CD4-positive, alpha-beta T cell treated with Interleukin-15 for 1 hour (primary cell): Measurements from ENCODE around the gene DIDO1.
"Not testable (repeated sequence)": the region's sequence is repeated elsewhere in the genome, so short reads cannot be mapped to it uniquely, and the experiment has no call there.

ENCODE experiments used
- DNase-seq: peaks from one replicate; pipeline ENCODE4 v3.0.0-alpha.2; 2020

Gene DIDO1

DNA sequence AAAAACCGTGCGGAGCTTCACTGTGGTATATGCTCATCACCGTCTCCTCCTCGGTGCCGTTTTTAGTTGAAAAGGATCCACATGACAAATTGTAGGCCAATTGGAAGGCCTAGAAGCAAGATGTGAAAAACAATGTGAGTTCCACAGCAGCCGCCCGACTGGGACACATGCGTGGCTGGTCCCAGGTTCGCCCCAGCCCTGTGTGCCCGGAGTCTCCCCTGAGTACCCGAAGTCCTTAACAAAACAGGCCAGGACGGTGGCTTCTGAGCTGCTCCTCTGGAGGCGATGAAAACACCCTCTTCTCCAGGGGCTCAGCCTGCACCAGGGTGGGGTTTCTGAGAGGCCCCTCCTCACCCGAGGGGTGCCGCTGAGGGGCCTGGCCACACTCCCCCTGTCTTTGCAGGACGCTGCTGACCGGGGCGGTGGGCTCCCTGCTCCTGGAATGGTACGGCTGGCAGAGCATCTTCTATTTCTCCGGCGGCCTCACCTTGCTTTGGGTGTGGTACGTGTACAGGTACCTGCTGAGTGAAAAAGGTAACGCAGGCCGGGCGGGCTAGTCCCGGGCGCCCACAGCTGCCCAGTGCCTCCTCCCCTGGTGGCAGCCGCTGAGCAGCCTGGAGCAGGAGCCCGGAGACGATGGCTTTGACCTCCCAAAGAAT lies 36.0 kb upstream of the DIDO1 start:
- no peak for DNase-seq

DNA sequence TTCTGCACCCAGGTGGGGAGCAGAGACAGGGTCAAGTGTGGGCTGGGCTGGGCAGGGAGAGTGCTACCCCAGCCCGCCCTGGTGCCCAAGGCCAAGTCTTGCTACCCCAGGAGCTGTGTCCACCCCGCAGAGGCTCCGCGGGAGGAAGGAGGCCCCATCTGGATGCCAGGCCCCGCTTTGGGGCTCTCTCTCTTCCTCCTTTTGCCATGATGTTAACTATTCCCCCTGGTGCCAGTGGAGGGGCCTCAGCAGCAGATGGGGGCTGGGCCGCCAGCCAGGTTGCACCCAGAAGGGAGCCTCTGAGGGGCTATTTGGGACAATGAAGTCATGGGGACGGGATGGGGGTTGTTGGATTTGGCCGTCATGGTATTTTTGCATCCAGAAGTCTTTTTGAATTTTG lies 35.5 kb upstream of the DIDO1 start:
- DNase-seq, result no peak

DNA sequence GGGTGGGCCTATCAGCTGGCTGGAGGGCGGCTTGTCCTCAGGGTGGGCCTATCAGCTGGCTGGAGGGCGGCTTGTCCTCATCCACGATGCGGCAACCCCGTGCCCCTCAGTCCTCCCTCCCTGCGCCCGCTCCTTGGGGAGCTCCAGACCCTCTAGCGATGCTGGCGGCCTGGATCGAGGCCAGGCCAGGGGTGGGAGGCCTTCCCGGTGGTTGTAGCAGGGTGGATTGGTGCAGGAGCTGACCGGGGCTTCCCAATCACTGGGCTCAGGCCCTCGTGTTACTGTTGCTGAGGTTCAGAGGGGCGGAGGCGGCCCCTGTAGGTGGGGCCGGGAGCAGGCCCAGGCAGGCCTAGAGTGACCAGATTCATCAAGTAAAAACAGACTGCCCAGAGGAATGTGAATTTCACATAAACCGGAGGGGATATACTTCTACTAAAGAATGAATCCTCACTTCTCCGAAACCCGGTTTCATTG lies 35.0 kb upstream of the DIDO1 start:
- no peak for DNase-seq

DNA sequence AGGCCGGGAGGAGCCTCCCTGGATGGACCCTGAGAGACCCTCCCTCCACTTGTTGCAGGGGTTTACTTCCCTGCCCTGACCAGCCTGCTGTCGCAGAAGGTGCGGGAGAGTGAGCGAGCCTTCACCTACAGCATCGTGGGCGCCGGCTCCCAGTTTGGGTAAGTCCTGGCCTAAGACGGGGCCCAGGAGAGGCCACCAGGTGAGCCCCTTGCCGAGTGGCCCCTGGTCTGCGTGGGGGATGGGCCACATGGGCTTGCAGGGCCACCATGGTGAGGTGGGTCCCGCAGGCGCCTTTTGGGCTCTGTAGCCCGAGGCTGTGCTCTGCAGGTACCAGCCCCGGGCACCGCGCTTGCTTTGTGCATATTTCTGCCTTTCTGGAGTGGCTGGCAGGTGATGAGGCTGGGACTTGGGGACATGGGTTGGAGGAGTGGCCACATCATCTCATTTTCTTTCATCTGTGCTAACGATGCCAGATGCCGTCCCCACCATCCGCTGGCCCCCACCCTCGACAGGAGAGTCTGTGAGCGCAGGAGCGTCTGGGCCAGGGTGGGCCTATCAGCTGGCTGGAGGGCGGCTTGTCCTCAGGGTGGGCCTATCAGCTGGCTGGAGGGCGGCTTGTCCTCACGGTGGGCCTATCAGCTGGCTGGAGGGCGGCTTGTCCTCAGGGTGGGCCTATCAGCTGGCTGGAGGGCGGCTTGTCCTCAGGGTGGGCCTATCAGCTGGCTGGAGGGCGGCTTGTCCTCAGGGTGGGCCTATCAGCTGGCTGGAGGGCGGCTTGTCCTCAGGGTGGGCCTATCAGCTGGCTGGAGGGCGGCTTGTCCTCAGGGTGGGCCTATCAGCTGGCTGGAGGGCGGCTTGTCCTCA lies 34.4 kb upstream of the DIDO1 start:
- DNase-seq, result not testable (repeated sequence)

DNA sequence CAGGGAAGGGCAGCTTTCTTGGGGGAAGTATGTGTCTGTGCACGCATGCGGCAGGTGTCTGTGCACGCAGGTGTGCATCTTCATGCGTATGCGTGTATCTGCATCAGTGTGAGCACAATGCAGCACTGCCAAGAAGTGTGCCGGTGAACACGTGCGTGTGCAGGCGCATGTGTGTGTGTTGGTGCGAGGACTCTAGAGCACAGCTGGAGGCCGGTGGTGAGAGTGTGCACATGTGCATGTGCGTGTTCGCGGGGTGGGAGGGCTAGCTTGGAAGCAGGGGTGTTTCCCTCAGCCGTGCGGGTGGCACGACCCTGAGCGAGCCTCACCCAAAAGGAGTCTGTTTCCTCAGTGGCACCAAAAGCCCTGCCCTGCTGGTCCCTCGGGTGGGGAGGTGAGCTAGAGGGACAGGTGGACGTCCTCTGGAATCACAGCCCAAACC lies 33.7 kb upstream of the DIDO1 start:
- no peak for DNase-seq

DNA sequence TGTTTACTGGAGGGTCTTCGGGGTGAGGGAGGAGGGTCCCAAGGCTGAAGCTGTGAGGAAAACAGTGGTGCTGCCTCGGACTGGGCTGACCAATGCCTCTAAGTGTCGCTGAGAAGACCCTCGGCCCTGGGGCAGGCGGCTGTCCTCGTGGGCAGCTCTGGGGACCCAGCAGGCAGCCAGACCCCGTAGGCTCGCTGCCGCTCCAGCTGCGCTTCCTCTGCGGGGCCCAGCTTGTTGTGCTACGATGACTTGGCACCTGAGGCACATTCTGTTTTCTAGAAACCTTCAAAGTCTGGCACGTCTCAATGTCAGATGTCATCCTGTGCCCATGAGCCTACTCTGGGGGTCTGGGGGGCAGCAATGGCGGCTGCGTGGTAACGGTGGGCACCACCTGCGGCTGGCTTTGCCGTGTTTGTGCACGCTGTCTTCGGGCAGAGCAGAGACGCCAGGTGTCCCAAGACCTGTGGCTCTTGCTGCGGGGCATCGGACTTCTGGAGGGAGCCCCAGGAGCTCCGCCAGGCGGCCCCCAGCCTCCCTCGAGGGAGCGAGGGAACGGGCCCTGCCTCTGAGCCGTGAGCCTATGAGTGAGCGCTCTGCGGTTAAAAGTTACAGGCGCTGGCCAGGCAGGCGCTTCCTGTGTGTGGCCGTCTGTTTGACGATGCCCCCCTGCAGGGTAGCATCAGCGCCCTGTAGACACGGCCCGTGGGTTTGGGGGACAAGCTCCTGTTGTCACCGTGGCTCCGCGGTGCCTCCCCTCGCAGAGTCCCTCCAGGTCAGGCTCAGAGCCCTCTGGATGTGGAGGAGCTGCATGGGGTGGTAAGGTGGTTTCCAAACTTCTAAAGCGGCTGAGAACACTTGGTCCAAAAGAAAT lies 33.0 kb upstream of the DIDO1 start:
- no peak for DNase-seq

DNA sequence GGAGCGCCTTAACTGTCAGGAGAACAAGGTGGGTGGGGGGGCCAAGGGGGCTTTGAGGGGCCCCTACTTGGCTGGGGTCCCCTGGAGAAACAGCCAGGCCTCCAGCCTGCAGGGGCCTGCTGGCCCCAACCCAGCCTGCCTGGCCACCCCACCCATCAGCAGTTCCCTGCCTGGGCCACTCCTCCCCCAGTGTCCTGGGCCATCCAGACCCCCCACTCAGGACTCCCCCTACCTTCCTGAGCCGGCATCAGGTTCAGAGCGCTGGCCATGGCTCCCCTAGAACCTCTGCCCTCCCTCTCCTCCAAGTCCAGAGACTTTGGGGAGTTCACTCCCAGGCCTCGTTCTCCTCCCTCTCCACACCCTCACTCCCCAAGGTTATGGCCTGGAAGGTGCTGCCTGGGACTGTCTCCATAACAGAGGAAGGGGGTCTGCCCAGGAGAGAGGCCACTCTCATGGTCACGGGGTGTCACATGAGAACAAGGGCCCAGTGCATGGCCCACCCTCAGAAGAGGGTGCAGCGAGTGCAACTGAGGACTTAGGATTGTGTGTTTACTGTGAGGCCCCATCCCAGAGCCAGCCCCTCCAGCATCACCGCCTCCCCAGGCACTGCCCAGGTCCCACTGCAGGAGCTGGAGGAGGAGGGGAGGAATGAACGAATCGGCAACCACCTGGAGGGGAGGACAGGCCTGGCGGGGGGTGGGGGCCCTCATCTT lies 32.2 kb upstream of the DIDO1 start:
- no peak for DNase-seq

DNA sequence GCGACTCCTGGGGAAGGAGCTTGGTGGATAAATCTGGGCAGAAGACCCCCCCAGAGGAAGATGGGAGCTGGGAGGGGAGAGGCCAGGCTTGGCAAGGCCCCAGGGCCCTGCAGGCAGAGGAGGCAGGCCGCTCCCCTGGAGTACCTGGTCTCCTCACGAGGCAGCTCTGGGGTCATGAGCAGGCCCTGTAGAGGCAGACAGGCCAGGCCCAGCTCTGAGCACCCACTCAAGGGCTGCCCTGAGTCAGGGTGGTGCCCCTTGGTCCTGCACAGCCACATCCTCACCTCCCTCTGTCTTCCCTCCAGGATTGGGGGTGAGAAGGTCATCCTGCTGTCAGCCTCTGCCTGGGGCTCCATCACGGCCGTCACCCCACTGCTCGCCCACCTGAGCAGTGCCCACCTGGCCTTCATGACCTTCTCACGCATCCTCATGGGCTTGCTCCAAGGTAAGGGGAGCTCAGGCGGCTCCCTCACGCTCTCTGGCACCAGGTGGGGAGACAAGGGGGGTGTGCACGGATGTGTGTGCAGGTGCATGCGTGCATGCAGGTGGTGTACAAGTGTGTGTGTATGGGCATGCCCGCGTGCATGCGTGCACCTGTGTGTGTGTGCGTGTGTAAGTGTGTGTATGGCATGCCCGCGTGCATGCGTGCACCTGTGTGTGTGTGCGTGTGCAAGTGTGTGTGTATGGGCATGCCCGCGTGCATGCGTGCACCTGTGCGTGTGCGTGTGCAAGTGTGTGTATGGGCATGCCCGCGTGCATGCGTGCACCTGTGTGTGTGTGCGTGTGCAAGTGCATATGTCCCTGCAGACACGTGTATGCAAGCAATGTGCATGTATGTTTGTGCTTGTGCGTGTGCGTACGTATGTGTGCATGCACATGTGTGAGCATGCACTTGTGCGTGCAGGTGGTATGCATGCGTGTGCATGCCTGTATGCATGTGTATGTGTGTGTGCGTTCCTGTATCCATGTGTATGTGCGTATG lies 31.1 kb upstream of the DIDO1 start:
- DNase-seq, result no peak

DNA sequence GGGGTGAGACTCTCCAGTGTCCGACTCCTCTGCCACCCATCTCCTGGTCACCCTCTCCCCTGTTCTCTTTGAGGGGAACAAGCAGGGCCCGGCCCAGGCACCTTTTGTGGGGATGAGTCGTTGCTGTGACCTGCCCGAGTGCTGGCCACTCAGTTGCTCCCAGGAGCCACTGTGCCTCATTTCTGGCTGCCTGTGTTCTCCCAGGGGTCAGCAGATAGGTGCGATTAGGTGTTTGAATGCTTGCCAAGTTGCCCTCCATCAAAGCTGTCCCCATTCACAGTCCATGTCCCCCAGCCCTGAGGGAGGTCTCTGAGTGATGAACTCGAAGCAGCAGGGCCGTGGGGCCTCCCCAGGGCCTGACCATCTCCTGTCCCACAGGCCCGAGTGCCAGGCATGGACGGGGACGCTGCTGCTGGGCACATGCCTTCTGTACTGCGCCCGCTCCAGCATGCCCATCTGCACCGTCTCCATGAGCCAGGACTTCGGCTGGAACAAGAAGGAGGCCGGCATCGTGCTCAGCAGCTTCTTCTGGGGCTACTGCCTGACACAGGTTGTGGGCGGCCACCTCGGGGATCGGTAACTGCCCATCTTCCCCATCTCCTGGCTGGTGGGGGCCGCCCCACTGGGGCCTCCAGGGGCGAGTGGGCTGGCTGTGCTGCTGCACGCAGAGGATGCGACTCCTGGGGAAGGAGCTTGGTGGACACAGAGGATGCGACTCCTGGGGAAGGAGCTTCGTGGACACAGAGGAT lies 30.3 kb upstream of the DIDO1 start:
- DNase-seq, result no peak

DNA sequence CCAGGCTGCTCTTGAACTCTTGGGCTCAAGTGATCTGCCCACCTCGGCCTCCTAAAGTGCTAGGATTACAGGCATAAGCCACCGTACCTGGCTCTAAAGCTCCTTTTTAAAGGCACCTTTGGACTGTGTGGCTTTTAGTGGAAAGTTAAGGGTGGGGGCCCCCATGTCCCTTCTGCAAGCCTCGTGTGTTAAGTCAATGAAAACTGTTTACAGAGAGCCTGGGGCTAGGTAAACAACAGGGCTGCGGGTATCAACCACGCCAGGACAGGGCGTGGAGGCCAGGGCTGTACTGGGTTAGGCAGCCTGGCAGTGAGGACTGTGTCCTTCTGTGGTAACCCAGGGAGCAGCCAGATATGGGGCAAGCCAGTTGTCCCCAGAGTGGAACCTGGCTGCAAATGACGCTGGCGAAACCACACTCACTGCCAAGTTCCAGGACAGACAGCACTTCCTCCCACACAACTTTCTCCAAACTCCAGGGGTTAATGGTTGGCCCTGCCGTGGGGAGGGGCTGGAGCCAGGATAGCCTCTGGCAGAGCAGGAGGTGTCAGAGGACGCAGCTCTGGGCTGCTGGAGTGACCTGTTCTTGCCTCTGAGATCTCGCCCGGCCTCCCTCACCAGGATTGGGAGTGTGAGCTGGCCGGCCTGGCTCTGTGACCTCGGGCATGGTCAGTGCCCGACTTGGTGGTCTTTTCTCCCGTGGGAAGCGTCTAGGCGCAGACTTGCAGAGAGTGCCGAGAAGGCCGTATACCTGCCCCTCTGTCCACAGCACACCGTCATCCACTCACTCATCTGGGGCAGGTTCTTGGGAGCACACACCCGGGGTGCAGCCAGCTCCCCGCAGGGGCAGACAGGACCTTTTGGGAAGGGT lies 29.4 kb upstream of the DIDO1 start:
- no peak for DNase-seq

DNA sequence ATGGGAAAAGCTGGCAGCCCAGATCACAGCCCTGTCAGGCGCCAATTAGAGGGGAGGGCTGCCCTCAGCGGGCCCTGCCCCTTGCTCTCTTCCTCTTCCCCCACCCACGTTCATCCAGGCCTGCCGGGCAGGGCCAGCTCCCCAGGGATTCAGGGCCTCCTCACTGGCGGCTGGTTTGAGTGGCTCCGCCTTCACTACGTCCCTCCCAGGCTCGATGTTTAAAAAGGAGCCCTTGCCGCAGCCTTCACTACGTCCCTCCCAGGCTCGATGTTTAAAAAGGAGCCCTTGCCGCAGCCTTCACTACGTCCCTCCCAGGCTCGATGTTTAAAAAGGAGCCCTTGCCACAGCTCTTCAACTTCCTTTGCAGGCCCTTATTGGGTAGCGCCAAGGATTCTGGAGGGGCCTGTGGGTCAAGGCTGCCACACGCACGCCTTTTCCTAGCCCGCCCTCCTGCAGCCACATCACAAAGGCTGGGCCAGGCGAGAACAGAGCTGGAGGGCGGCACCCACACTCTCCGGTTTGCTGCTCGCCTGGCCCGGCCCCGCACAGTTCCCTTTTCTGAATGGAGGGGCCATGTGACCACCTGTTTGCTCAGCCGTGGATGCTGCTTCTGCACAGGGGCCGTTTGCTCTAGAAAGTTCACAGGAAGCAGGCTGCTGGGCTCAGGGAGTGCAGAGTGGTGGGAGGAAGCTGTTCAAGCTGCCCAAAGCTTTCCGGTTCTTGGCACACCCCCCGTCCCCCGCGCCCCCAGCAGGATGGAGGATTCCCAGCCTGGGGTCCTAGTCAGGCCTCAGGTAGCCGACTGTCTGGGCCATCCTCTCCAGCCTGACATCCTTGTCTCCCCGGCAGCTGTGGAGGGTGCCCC lies 27.8 kb upstream of the DIDO1 start:
- peak; percentile 85 for DNase-seq

DNA sequence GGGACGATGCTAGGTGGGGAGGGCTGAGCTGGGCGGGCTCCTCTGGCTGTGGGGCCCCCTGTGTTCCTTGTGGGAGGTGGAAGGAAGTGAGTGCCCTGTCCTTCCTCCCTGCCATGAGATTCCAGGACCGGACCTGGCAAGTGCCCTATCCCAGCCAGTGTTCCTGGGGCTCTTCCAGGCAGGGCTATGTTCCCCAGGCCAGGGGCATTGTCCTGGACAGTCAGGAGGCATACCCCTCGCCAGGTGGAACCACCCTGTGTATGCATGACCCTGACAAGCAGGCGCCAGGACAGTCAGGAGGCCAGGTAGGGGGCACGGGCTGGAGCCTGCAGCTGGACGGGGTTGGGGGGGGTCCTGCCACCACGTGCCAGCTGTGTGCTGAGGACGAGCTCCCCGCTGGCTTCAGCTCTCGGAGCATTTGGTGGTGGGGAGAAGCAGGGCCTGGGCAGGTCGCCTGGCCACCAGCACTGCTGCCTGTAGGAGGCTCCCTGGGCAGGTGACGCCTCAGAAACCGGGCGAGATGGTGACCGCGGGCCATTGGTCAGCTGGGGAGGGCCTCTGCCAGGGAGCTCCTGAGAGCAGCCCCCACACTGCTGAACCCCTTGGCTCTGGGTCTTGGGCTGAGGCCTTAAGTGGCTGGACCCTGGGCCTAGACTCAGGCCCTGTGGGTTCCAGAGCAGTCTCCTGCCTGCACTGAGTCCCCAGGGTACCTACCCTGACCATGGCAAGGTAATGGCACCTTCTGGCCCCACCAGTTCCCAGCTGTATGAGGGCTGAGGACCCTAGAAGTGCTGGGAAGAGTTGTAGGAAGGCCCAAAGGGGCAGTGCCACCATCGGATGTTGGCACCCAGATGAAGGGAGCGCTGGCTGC lies 26.9 kb upstream of the DIDO1 start:
- DNase-seq, result no peak

DNA sequence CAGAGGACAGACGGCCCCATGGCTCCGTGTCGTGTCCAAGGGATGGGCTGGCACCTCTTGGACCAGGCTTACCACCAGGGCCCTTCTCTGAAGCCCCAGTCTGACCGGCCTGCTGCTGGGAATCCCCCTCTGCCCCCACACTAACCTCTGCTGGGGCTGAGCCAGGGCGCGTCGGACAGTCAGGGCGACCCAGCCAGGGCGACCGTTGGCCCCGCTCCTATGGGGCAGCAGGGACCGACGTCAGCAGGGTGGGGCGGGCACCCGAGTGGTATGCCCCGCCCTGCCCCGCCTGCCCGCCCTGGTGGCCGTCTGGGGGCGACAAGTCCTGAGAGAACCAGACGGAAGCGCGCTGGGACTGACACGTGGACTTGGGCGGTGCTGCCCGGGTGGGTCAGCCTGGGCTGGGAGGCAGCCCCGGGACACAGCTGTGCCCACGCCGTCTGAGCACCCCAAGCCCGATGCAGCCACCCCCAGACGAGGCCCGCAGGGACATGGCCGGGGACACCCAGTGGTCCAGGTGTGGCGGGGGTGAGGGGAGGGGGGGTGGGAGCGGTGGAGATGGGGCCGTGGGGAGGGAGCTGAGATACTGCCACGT lies 26.2 kb upstream of the DIDO1 start, which contains the start of gene SLC17A9:
TSS of gene SLC17A9 (plus strand) at position 337 of the 595 bp plus-strand sequence. CDS start at position 459, 122 bp downstream.
- peak; percentile 78 for DNase-seq

DNA sequence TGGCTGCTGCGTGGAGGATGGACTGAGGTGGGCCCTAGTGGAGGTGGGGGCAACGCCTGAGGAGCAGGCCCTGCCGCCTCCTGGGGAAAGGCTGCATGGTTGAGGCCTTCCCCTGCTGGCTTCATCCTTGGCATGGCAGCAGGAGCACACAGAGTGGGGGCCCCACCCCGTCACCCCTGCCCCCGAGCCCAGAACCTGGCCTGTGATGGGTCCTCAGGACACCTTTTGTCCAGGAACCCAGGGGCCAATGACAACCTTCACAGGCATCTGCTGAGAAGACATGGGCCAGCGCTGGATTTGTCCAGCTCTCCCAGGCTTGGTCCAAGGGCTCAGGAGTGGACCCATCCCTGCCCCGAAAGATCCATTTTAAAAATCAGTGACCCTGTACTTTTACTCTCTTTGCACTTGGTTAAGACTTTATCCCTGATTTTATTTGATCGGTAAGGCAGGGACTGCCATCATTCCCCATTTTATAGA lies 25.6 kb upstream of the DIDO1 start:
- no peak for DNase-seq

DNA sequence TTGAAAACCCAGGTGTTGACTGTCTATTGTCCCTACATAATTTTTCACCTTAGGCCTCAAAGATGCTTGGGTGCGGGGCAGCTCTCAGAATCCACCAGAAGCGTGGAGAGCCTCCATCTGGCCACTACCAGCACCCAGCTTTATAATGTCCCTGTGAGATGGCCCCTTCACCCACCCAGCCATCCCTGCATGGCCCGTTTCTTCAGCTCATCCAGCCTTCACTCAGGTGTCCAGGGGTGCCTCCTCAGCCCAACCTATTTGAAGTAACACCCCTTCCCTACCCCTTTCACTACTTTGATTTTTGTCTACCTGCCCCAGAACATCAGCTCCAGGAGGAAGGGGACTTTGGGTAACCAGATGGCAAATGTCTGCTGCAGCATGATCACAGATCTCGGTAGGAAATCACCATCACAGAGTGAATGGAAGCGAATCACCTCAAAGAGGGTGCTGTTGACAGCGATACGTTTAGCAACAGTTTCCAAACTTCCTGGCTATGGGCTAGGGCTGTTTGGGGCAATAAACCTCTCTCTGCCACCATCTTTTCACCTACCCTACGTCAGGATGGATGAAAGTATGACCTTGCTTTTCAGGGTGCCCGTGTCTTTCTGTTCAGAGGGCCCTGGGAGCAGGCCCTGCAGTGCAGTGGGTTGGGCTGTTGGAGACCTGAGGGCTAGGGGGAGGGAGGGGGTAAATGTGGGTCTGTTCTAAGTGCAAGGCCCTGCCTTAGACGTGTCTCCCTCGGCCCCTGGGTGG lies 25.0 kb upstream of the DIDO1 start:
- DNase-seq, result no peak

DNA sequence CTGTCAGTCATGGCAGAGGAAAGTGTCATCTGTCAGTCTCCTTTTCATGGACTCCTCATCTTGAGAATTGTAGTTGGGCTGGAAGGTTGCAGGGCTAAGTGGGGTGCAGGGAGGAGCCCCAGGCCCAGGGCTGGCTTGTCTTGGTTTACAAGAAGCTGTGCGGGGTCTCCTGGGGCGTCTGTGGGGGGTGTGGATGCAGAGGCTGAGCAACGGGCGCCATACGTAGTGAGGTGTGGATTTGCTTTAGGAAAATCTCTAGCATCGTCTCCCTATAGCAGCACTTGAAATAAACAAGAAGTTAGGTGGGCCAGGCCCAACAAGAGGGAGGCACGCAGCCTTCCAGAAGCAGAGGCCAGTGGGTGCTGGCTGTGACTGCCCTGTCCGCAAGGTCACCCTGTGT lies 24.4 kb upstream of the DIDO1 start:
- DNase-seq, result no peak
